Endothelial cell of umbilical vein (primary cell): ENCODE measurements around the gene CD82. TPM values are rescaled to one million over a fixed set of nuclear protein-coding genes. Genes with fewer than 3 reads are reported as not detected.

Experiments
- BruUV-seq: library from RNA; stranded (reverse); fragments of 400-500 nt; replicated peaks from 2 replicates; lab custom pipeline; 2021; lab: Mats Ljungman, UMichigan
- CTCF ChIA-PET: fragments of 300-600, 350-600 bp; sonication (Branson Sonifier 250); formaldehyde crosslinking; loops from one replicate; lab custom pipeline; 2021; ENCODE audit warnings: antibody characterized with exemption, inconsistent platforms; lab: Charles Lee
- POLR2A ChIA-PET: fragments of 300-600, 350-600 bp; sonication (Branson Sonifier 250); formaldehyde crosslinking; loops from one replicate; lab custom pipeline; 2021; ENCODE audit warnings: antibody characterized with exemption, inconsistent platforms; lab: Charles Lee
- DNase-seq: peaks from one replicate; pipeline ENCODE4 v3.0.0-alpha.2; 2011; ENCODE audit warnings: low read depth, low spot score
- FAIRE-seq: peaks from 2 replicates; lab custom pipeline; 2011; peaks lifted over from hg19 to GRCh38; lab: Jason Lieb, UNC
- H2AFZ ChIP-seq: 2 replicates; pipeline ENCODE4 v1.6.0; 2012; ENCODE audit warnings: low read depth, low read length, control low read depth, inconsistent platforms
- H3K27ac ChIP-seq: 2 replicates; pipeline ENCODE4 v1.5.1; 2011; ENCODE audit warnings: low read depth, mild to moderate bottlenecking, control low read depth, low read length, moderate library complexity; ENCODE audit not compliant: insufficient read depth
- H3K27me3 ChIP-seq, 2 experiments: 2 replicates each; pipeline versions ENCODE4 v1.6.0 to v1.6.1; 2011; ENCODE audit warnings: low read length in 2 of 2, mixed read lengths in 1 of 2; ENCODE audit not compliant: control insufficient read depth in 2 of 2, insufficient read depth in 2 of 2
- H3K36me3 ChIP-seq, 2 experiments: 2 replicates in 1 of 2; 3 replicates in 1 of 2; pipeline ENCODE4 v1.5.1; 2011; ENCODE audit warnings: low read length in 2 of 2, mild to moderate bottlenecking in 1 of 2, moderate library complexity in 1 of 2; ENCODE audit not compliant: control insufficient read depth in 2 of 2, insufficient read depth in 2 of 2; ENCODE audit errors: extremely low read depth in 1 of 2
- H3K4me1 ChIP-seq: 3 replicates; pipeline ENCODE4 v1.5.1; 2011; ENCODE audit warnings: mild to moderate bottlenecking, low read length; ENCODE audit not compliant: control insufficient read depth, insufficient read depth; ENCODE audit errors: extremely low read depth
- H3K4me2 ChIP-seq: 2 replicates; pipeline ENCODE4 v1.6.1; 2011; ENCODE audit warnings: low read length, control low read depth, mixed read lengths; ENCODE audit not compliant: insufficient read depth
- H3K4me3 ChIP-seq, 3 experiments: fragments of 200-600 bp in 1 of 3; sonication (generic), shearing (Covaris generic) in 1 of 3; replicated peaks in 1 of 3; 2 replicates each; pipeline ENCODE4 v1.5.1; 2011 to 2016; ENCODE audit warnings: control low read depth in 3 of 3, low read length in 3 of 3, mild to moderate bottlenecking in 2 of 3, inconsistent platforms in 1 of 3, low read depth in 1 of 3, moderate library complexity in 1 of 3; ENCODE audit not compliant: insufficient read depth in 1 of 3
- H3K79me2 ChIP-seq: 2 replicates; pipeline ENCODE4 v1.6.0; 2012; ENCODE audit warnings: low read length, inconsistent platforms; ENCODE audit not compliant: control insufficient read depth, insufficient read depth
- H3K9ac ChIP-seq: replicated peaks from 2 replicates; pipeline ENCODE3; 2011; ENCODE audit warnings: low read length, control low read depth; ENCODE audit not compliant: insufficient read depth; ENCODE audit errors: extremely low read depth
- H3K9me1 ChIP-seq: replicated peaks from 3 replicates; pipeline ENCODE4 v1.6.0; 2011; ENCODE audit warnings: mild to moderate bottlenecking, low read length; ENCODE audit not compliant: control insufficient read depth, insufficient read depth; ENCODE audit errors: extremely low read depth
- H3K9me3 ChIP-seq: replicated peaks from 2 replicates; pipeline ENCODE4 v1.5.1; 2012; ENCODE audit warnings: low read length, inconsistent platforms; ENCODE audit not compliant: control insufficient read depth, insufficient read depth
- H4K20me1 ChIP-seq: replicated peaks from 2 replicates; pipeline ENCODE3; 2011; ENCODE audit warnings: mild to moderate bottlenecking, low read length; ENCODE audit not compliant: control insufficient read depth, insufficient read depth; ENCODE audit errors: extremely low read depth
- CTCF ChIP-seq, 2 donors: IDR thresholded peaks; 1 replicate in 1 of 2; 2 replicates in 1 of 2; pipeline ENCODE4 v1.5.1; 2011; ENCODE audit warnings: low read length in 2 of 2, mild to moderate bottlenecking in 2 of 2, moderate library complexity in 2 of 2, control low read depth in 1 of 2, inconsistent platforms in 1 of 2, low read depth in 1 of 2; ENCODE audit not compliant: insufficient read depth in 1 of 2; ENCODE audit errors: extremely low read depth in 1 of 2
- EZH2 ChIP-seq: IDR thresholded peaks from 2 replicates; pipeline ENCODE4 v1.6.1; 2012; ENCODE audit warnings: borderline replicate concordance, low read depth, mild to moderate bottlenecking, moderate library complexity, low read length, inconsistent platforms; ENCODE audit not compliant: severe bottlenecking
- FOS ChIP-seq: IDR thresholded peaks from 2 replicates; pipeline ENCODE4 v1.6.1; 2011; ENCODE audit warnings: mild to moderate bottlenecking, low read length, moderate library complexity, borderline replicate concordance; ENCODE audit not compliant: insufficient read depth
- GATA2 ChIP-seq: IDR thresholded peaks from 2 replicates; pipeline ENCODE4 v1.7.0; 2011; ENCODE audit warnings: low read depth, mild to moderate bottlenecking, moderate library complexity, mixed read lengths, low read length; ENCODE audit not compliant: insufficient read length, insufficient read depth
- JUN ChIP-seq: IDR thresholded peaks from 2 replicates; pipeline ENCODE4 v1.6.1; 2011; ENCODE audit warnings: borderline replicate concordance, low read depth; ENCODE audit not compliant: insufficient read length, insufficient read depth
- MAX ChIP-seq: IDR thresholded peaks from 2 replicates; pipeline ENCODE4 v1.6.1; 2011; ENCODE audit not compliant: insufficient read depth, insufficient read length
- MYC ChIP-seq: IDR thresholded peaks from one replicate; pipeline ENCODE4 v1.6.1; 2011; ENCODE audit warnings: mild to moderate bottlenecking, low read depth, low read length
- POLR2A ChIP-seq: IDR thresholded peaks from 2 replicates; pipeline ENCODE4 v1.6.1; 2012; ENCODE audit warnings: low read depth, mild to moderate bottlenecking, control low read depth, low read length
- POLR2AphosphoS5 ChIP-seq: IDR thresholded peaks from 2 replicates; pipeline ENCODE4 v1.6.1; 2012; ENCODE audit warnings: low read depth, mild to moderate bottlenecking, control low read depth, low read length, moderate library complexity; ENCODE audit not compliant: insufficient read depth
- dilution Hi-C: fragments of 300-500 bp; cut with MboI; formaldehyde crosslinking; loops from one replicate; pipeline ENCODE4 v1.15.0; 2019; ENCODE audit warnings: low sequenced_read_pairs; ENCODE audit not compliant: extremely low pct_ligation_motif_present
- intact Hi-C: fragments of 100-400 bp; cut with micrococcal nuclease; formaldehyde crosslinking; loops from one replicate; pipeline ENCODE4 v1.10.0; 2022
- polyA plus RNA-seq, 4 experiments: library from polyadenylated mRNA; depleted of rRNA in 3 of 4; stranded (reverse) in 3 of 4; unstranded in 1 of 4; fragments of >200 nt; gene quantifications; 2 replicates each; pipeline versions ENCODE4 v1.2.1 to v1.2.3, GENCODE V29; 2011 to 2012; ENCODE audit warnings: missing spikeins in 1 of 4
- total RNA-seq: library from RNA; stranded (reverse); gene quantifications from 2 replicates; pipeline ENCODE4 v1.2.3, GENCODE V29; 2021

CD82 gene
- total and polyA plus RNA-seq, 2 donors (not counting 3 experiments of a cell fraction or from before 2014, with no cell fraction given): 17.9 to 25.2 TPM

- TF ChIP-seq CTCF (IDR thresholded peaks at IDR 0.05; ENCODE audit: extremely low read depth in 1 of 2, insufficient read depth in 1 of 2, low read depth in 1 of 2, low read length in 2 of 2) (no peak), MAX (no peak), JUN (no peak), GATA2 (no peak), EZH2 (no peak), FOS (no peak), POLR2A (no peak), MYC (no peak), POLR2AphosphoS5 (no peak)
- no TSS peak for BruUV-seq
- intact Hi-C loops (no loop called here), dilution Hi-C loops (no loop called here)
- H3K36me3 ChIP-seq: no peaks in the 10 kb centered on the region
- no peaks in the 10 kb centered on the region for H3K9me1 ChIP-seq
- CTCF ChIA-PET: no interaction called here
- no peaks in the 10 kb centered on the region for H3K4me1 ChIP-seq
- no peaks in the 10 kb centered on the region for H3K9me3 ChIP-seq
- no peak overlapping the region for H3K27ac ChIP-seq
- no peak overlapping the region for H3K9ac ChIP-seq
- H3K79me2 ChIP-seq: no peaks in the 10 kb centered on the region
- no peak for DNase-seq
- no peak for FAIRE-seq
- H2AFZ ChIP-seq: no peak overlapping the region
- no peaks in the 10 kb centered on the region for H4K20me1 ChIP-seq
- no peak overlapping the region for H3K4me3 ChIP-seq
- POLR2A ChIA-PET: no interaction called here
- H3K27me3 ChIP-seq: peaks cover 11 to 24% of the 10 kb centered on the region in 2 experiments
- H3K4me2 ChIP-seq: no peak overlapping the region
These were observed 46.4 kb upstream of the CD82 start for GRCh38 chr11:44518968-44519550.
